HG03064 (cell line): ENCODE data around the gene KRT72.

ENCODE experiments used
- ATAC-seq: cut with Tn5 transposase; IDR thresholded peaks from one replicate; pipeline ENCODE4 v1.9.1; 2021; ENCODE audit warnings: low read depth; ENCODE audit not compliant: unreplicated experiment

KRT72 gene

DNA sequence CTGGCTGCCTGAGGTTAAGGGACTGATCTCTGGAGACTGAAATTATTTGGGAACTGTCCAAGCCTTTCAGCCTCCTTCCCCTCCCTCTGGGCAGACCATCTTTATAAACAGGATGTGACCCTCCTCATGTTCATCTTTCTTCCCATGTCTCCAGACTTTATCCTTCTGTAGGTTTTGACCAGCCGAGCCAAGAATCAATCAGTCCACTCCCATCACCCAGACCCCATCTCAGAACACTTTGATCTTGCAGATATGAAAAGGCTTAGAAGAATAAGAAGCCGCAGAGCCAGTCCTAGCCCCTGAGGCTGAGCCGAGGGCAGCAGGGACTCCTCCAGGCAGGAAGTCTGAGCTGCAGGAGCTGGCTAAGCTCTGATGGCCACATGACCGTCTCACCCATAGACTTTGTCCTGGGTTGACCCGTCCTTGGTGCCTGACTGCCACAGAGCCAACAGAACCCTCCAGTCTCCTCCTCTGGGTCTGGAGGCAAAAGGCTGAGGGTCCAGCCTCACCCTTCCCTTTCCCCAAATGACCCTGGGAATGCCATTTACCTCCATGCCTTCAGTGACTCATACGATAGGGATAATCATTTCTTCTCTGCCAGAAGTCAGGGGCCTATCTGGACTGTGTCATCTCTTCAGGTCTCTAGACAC is 49.9 kb downstream of the KRT72 start:
- ATAC-seq: no peak

DNA sequence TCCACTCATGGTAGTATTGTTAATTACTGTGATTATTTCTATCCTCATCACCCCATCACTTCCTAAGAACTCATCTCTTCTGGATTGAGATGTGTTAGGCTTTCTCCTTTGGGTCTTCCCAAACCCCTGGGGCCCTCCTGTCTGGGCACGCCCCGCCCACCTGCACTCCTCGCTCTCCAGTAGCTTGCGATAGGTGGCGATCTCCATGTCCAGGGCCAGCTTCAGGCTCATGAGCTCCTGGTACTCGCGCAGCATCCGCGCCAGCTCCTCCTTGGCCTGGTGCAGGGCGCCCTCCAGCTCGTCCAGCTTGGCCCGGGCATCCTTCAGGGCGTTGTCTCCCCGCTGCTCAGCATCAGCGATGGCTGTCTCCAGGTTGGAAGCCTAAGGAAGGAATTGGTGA is 55.1 kb downstream of the KRT72 start:
- no peak for ATAC-seq

DNA sequence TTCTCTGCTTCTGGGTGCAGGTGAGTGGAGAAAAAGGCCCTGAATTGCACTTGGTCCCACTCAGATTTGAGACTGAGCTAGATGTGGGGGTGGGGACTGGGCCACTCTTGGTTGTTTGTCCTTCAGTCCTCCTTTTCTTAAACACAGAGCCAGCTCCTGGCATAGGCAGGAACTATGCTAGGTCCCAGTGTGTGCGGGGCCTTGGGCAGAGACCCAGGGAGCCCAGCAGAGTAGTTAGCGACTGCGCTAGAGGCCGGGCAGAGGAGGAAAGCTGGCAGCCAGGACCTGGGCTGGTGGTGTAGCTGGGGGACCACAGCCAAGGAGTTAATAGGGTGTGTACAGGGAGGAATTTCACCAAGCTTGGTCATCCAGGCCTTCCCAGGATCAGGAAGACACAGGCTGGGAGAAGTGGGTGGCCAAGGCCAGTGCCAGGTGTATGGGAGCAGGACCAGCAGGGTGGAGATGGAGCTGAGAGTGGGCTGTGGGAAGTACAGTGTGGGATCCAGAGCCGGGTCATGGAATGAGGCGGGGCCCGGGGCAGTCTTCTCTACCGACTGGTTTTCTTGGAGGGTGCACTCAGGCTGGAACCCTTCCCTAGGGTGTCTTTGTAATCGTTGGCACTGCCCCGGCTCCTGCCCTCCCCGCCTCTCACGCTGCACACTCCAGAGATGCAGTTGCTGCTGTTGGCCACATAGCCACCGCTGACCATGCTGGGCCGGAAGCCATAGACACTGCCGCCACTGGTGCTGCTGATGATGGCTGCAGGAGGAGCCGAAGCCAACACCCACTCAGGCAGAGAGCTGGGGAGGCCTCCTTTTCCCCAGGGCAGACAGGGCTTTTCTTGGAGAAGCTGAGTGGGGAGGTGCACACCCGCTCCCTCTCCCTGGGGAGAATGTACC is 57.0 kb downstream of the KRT72 start:
- no peak for ATAC-seq

DNA sequence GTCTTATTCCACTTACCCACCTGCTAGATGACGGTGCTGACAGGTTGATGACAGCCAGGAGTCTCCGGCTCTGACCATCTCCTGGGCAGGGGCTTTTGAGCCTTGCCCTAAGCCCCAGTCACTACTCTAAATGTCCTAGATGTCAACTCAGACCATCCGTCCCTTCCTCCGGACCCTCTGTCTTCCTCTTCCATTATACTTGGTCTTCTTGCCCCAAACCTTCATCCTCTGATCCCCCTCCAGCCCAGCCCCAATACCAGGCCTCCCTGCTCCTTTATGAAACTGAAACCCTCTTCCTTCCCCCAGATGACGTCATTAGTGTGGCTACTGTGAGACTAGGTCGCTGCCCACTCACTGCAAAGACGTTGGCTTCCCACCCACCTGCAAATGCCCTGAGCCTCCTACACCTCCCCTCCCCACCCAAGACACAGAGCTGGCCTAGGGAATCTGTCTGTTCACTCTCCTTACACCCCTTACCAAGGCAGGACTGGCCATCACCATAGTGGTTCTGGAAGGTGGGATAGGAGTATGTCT is 58.4 kb downstream of the KRT72 start:
- no peak for ATAC-seq

DNA sequence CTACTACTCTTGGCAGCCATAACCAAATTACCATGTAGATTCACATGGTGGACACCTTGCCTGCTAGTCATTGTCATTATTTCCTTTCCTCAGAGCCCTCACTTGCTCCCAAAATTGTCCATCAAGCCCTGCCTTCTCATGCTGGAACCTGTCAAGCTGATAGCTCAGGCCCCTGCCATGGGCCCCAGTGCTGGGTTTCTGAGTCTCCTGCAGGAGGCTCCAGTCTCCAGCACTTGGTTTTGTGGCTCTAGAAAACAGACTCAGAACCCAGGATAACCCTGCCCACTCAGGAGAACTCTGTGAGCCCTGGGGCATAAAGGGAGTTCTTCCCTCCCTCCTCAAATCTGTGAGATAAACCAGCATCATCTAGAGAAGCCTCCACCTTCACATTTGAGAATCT is 59.1 kb downstream of the KRT72 start:
- no peak for ATAC-seq

DNA sequence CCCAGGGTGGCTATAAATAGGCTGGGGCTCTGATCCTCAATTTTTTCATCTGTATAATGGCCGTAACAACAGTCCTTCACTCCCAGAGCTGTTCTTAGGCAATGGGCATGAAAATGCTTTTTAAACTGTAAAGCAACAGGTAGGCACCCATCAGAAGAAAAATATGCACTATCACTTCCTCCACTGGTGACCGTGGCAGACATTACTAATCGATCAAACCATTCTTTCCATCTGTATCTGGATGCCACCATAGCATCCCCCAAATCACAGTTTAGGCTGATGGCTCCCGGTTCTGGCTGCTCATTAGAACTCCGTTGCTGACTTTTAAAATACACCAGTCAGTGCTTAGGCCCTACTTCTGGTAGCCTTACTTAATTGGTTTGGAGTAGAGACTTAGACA is 59.6 kb downstream of the KRT72 start:
- no peak for ATAC-seq

DNA sequence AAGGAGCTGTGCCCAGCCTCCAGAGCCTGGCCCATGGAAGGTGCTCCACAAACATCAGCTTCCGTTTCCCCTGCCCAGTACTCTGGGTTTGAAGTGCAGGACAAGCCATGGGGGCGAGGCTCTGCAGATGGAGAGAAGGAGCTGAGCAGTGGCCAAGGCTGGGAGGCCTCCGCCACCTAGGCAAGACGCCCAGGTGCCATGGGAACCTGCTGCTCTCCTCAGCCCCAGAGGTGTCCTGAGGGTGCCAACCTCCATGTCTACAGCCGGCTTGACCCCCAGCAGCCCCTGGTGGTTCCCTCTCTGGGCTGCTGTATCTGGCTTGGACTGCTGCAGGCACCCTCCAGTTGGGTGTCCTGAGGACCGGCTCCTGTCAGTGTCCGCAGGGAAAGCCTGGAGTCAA is 60.7 kb downstream of the KRT72 start:
- ATAC-seq: no peak

DNA sequence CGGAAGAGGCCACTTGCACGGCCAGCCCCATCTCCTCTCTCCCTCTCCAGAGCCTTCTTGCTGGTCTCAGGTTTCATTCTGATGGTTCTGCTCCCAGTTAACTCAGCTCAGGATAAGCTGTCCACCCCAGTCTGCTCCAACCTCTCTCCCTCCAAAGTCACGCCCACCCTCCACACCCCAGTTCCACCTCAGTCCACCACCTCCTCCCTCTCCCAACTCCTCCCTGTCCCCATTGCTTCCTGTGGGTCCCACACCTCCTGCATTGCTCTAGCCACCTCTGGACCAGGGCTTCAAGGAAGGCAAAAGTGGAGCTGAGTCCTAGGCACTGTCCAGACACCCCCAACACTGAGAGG is 61.5 kb downstream of the KRT72 start:
- no peak for ATAC-seq

DNA sequence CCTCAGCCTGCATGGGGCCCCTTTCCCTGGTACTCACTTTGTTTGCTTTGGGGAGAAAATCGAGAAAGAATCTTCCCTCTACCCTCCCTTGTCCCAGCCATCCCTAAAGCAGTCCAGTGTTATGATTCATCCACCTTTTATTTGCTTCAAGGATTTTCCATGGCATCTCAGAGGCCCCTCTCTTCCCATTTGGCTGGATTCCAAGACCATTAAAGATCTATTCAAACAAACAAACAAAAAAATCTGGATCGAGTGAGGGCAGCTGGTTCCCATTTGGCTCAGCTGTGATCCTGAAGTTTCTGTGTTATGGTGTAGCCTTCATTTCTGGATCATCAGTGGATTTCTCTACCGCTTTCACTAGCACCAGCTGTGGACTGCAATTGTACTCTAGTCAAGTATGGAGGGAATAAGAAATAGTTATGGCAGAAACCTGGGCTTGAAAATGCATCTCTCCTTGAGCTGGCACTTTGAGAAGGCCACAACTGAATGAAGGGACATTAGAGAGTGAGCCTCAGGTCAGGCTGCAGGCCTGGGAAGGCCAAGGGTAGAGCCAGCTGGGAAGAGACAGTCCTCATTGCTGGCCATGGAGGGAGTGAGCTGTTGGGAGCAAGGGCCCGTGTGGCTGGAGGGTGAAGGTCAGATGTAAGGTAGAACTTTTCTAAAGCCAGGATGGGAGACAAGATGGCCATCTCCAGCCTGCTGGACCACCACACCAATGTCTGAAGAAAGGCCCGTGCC is 62.0 kb downstream of the KRT72 start:
- ATAC-seq: no peak

DNA sequence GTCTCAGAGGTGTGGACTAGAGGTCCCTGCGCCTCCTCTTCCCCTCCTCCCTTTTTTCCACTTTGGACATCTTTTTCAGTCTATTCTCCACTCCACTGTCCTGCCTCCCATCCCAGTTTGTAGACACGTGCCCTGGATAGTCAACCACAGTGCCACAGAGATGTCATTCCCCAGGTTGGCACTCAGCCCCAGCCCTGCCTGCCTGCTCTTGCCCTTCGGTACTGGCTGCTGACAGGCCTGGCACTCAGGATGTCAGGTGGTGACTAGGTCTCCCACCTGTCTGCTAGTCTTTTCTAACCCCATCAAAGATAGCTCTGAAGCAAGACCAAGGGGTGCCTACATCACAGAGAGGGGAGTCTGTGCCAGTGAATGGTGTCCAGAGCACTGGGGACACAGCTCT is 64.2 kb downstream of the KRT72 start:
- ATAC-seq: no peak
